Activated CD4-positive, alpha-beta memory T cell treated with anti-CD3 and anti-CD28 coated beads for 36 hours (primary cell): Measurements from ENCODE around the gene GALNT9. TPM values are rescaled to one million over a fixed set of nuclear protein-coding genes. Genes with fewer than 3 reads are reported as not detected.
A peak's percentile ranks its signal among the peaks of the same experiment; 100 is the strongest.
"Not testable (repeated sequence)": the region's sequence is repeated elsewhere in the genome, so short reads cannot be mapped to it uniquely, and the experiment has no call there.

Source experiments
- CTCF ChIA-PET: fragments of 350-600 bp; sonication (Branson Sonifier 250); formaldehyde crosslinking; loops from one replicate; lab custom pipeline; 2021; ENCODE audit warnings: antibody characterized with exemption, inconsistent platforms; lab: Charles Lee
- POLR2A ChIA-PET: fragments of 350-600 bp; sonication (Branson Sonifier 250); formaldehyde crosslinking; loops from one replicate; lab custom pipeline; 2021; ENCODE audit warnings: antibody characterized with exemption; lab: Charles Lee
- DNase-seq: peaks from one replicate; pipeline ENCODE4 v3.0.0-alpha.2; 2020
- H3K27ac Mint-ChIP-seq: one replicate; pipeline ENCODE4 v1.8.0; 2021; ENCODE audit warnings: mixed read lengths
- H3K27me3 Mint-ChIP-seq: one replicate; pipeline ENCODE4 v1.8.0; 2021; ENCODE audit warnings: mixed read lengths
- H3K36me3 Mint-ChIP-seq: one replicate; pipeline ENCODE4 v1.8.0; 2021; ENCODE audit warnings: mixed read lengths
- H3K4me1 Mint-ChIP-seq: one replicate; pipeline ENCODE4 v1.8.0; 2021; ENCODE audit warnings: low read depth, mixed read lengths
- H3K4me3 Mint-ChIP-seq: one replicate; pipeline ENCODE4 v1.8.0; 2021; ENCODE audit warnings: mild to moderate bottlenecking, mixed read lengths
- H3K9me3 Mint-ChIP-seq: one replicate; pipeline ENCODE4 v1.8.0; 2021; ENCODE audit warnings: mixed read lengths
- intact Hi-C: fragments of 100-400 bp; cut with micrococcal nuclease; formaldehyde crosslinking; loops from one replicate; pipeline ENCODE4 v1.15.1; 2023
- total RNA-seq, 2 experiments: library from RNA; stranded (reverse); gene quantifications; one replicate each; pipeline ENCODE4 v1.2.3, GENCODE V29; 2021

The GALNT9 gene
- total RNA-seq, 2 experiments from 2014 or later = 0.12 to 0.29 TPM

DNA sequence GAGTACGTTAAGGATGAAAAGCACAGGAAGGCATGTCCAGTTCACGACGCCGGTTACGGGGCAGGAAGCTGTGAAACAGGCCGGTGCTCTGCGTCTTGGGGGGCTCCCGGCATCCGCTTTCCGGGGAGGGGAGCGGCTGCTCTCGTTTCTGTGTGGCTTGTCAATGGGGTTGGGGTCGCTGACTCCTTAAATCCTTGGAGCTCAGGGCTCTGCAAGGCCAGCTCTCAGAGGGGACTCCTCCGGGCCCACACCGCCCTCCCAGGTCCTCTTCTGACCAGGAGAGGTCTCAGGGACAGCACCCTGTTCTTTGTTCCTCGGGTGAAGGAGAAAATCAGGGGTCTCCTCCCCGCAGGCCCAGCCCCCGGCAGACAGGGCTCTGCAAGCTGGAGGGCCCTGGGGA lies 78.1 kb downstream of the GALNT9 start:
- Mint-ChIP-seq H3K27me3 (peaks cover 1% of the 10 kb centered on the region), H3K9me3 (no peaks in the 10 kb centered on the region), H3K4me3 (no peak overlapping the region), H3K27ac (no peak overlapping the region), H3K36me3 (no peaks in the 10 kb centered on the region), H3K4me1 (no peaks in the 10 kb centered on the region)
- ChIA-PET CTCF (interaction anchor here (1.1 kb wide), 1 partner anchor 163 kb away, joined by 3 read pairs; no protein-coding TSS in a partner anchor), POLR2A (no interaction called here)
- intact Hi-C loops = no loop called here
- DNase-seq = no peak

- intact Hi-C loops = no loop called here
- no peak for DNase-seq
- H3K27ac Mint-ChIP-seq = no peak overlapping the region
- no peak overlapping the region for H3K4me3 Mint-ChIP-seq
- POLR2A ChIA-PET = no interaction called here
- CTCF ChIA-PET = no interaction called here
- H3K27me3 Mint-ChIP-seq = peaks cover 1% of the 10 kb centered on the region
- no peaks in the 10 kb centered on the region for H3K4me1 Mint-ChIP-seq
- H3K9me3 Mint-ChIP-seq = no peaks in the 10 kb centered on the region
- no peaks in the 10 kb centered on the region for H3K36me3 Mint-ChIP-seq
Measured at GRCh38 chr12:132250707-132251106, 78.7 kb downstream of the GALNT9 start.

GRCh38 chr12:132249689-132250478 lies 79.5 kb downstream of the GALNT9 start:
- peaks cover 1% of the 10 kb centered on the region for H3K27me3 Mint-ChIP-seq
- no peak for DNase-seq
- no peak overlapping the region for H3K4me3 Mint-ChIP-seq
- no peaks in the 10 kb centered on the region for H3K4me1 Mint-ChIP-seq
- no peaks in the 10 kb centered on the region for H3K9me3 Mint-ChIP-seq
- intact Hi-C loops = no loop called here
- no peaks in the 10 kb centered on the region for H3K36me3 Mint-ChIP-seq
- ChIA-PET CTCF (interaction anchor here (1.3 kb wide), 1 partner anchor 96 kb away, joined by 4 read pairs; no protein-coding TSS in a partner anchor), POLR2A (no interaction called here)
- H3K27ac Mint-ChIP-seq = no peak overlapping the region

GRCh38 chr12:132248453-132249167 lies 80.8 kb downstream of the GALNT9 start:
- peaks cover 1% of the 10 kb centered on the region for H3K27me3 Mint-ChIP-seq
- no peaks in the 10 kb centered on the region for H3K36me3 Mint-ChIP-seq
- intact Hi-C loops = no loop called here
- CTCF ChIA-PET = interaction anchor here (1.3 kb wide), 1 partner anchor 95 kb away, joined by 4 read pairs; no protein-coding TSS in a partner anchor
- peaks cover 2% of the 10 kb centered on the region for H3K4me1 Mint-ChIP-seq
- POLR2A ChIA-PET = no interaction called here
- no peak overlapping the region for H3K27ac Mint-ChIP-seq
- no peak for DNase-seq
- H3K4me3 Mint-ChIP-seq = no peak overlapping the region
- H3K9me3 Mint-ChIP-seq = no peaks in the 10 kb centered on the region

- POLR2A ChIA-PET = no interaction called here
- no peak overlapping the region for H3K27ac Mint-ChIP-seq
- H3K4me3 Mint-ChIP-seq = no peak overlapping the region
- no peaks in the 10 kb centered on the region for H3K36me3 Mint-ChIP-seq
- H3K4me1 Mint-ChIP-seq = peaks cover 5% of the 10 kb centered on the region
- no peaks in the 10 kb centered on the region for H3K9me3 Mint-ChIP-seq
- intact Hi-C loops = no loop called here
- DNase-seq = no peak
- peaks cover 1% of the 10 kb centered on the region for H3K27me3 Mint-ChIP-seq
- CTCF ChIA-PET = interaction anchor here (1.3 kb wide), 1 partner anchor 94 kb away, joined by 4 read pairs; no protein-coding TSS in a partner anchor
Measured at GRCh38 chr12:132247718-132248452, 81.5 kb downstream of the GALNT9 start.

- no peak for DNase-seq
- peaks cover 1% of the 10 kb centered on the region for H3K27me3 Mint-ChIP-seq
- H3K27ac Mint-ChIP-seq = no peak overlapping the region
- H3K4me1 Mint-ChIP-seq = peaks cover 5% of the 10 kb centered on the region
- H3K4me3 Mint-ChIP-seq = no peak overlapping the region
- intact Hi-C loops = no loop called here
- no peaks in the 10 kb centered on the region for H3K9me3 Mint-ChIP-seq
- ChIA-PET CTCF (no interaction called here), POLR2A (no interaction called here)
- no peaks in the 10 kb centered on the region for H3K36me3 Mint-ChIP-seq
Measured at GRCh38 chr12:132246997-132247717, 82.2 kb downstream of the GALNT9 start.

DNA sequence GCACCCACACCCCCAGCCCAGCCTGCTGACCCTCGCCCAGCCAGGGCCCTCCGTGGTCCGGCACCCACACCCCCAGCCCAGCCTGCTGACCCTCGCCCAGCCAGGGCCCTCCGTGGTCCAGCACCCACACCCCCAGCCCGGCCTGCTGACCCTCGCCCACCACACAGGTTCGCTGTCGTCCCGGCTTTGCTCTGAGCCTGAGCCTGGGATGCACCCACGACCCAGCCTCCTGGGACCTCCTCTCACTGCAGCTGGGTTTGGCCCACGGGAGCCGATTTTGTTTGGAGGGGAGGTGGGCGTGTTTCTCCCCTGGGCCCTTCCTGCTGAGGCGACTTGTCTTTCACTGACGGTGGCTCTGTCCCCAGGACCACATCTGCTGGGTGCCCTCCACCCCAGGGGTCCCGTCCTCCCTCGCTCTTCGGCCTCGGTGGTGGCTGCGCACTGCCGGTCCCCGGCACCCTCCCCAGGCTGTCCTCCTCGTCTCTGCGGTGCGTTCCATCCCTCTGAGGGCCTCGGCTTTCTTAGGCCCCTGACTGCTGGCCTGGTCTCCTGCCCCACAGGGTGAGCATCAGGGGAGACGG lies 83.8 kb downstream of the GALNT9 start:
- CTCF ChIA-PET = no interaction called here
- POLR2A ChIA-PET = no interaction called here
- no peak for DNase-seq
- H3K36me3 Mint-ChIP-seq = no peaks in the 10 kb centered on the region
- H3K4me3 Mint-ChIP-seq = no peak overlapping the region
- H3K27ac Mint-ChIP-seq = no peak overlapping the region
- peaks cover 1% of the 10 kb centered on the region for H3K27me3 Mint-ChIP-seq
- intact Hi-C loops = no loop called here
- peaks cover 5% of the 10 kb centered on the region for H3K4me1 Mint-ChIP-seq
- H3K9me3 Mint-ChIP-seq = no peaks in the 10 kb centered on the region

GRCh38 chr12:132244724-132245295 lies 84.6 kb downstream of the GALNT9 start:
- intact Hi-C loops = no loop called here
- no peak overlapping the region for H3K4me3 Mint-ChIP-seq
- H3K4me1 Mint-ChIP-seq = peaks cover 5% of the 10 kb centered on the region
- H3K27me3 Mint-ChIP-seq = peaks cover 1% of the 10 kb centered on the region
- H3K36me3 Mint-ChIP-seq = no peaks in the 10 kb centered on the region
- no peak overlapping the region for H3K27ac Mint-ChIP-seq
- POLR2A ChIA-PET = no interaction called here
- CTCF ChIA-PET = interaction anchor here (0.5 kb wide), 1 partner anchor 310 kb away, joined by 5 read pairs; no protein-coding TSS in a partner anchor
- H3K9me3 Mint-ChIP-seq = no peaks in the 10 kb centered on the region
- DNase-seq = no peak

GRCh38 chr12:132243596-132244310 lies 85.6 kb downstream of the GALNT9 start:
- intact Hi-C loops = no loop called here
- Mint-ChIP-seq H3K27me3 (peaks cover 1% of the 10 kb centered on the region), H3K36me3 (no peaks in the 10 kb centered on the region), H3K4me3 (no peak overlapping the region), H3K27ac (peak overlapping the region; percentile 4), H3K9me3 (no peaks in the 10 kb centered on the region), H3K4me1 (peaks cover 5% of the 10 kb centered on the region)
- ChIA-PET POLR2A (no interaction called here), CTCF (no interaction called here)
- no peak for DNase-seq

DNA sequence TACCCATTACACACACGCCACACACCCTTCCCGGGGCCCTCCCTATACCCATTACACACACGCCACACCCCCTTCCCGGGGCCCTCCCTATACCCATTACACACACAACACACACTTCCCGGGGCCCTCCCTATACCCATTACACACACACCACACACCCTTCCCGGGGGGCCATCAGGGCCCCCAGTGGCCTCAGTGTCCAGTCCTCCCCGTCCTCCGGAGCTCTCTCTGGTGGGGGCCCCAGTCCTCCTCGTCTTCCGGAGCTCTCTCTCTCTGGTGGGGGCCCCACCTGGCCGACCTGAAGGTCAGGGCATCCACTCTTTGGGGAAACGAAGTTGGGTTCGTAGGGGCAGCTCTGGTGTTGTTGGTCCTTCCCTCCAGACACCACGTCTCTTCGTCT lies 86.2 kb downstream of the GALNT9 start:
- DNase-seq = peak; percentile 22
- H3K4me1 Mint-ChIP-seq, H3K9me3 Mint-ChIP-seq, H3K36me3 Mint-ChIP-seq, CTCF ChIA-PET, H3K27ac Mint-ChIP-seq, POLR2A ChIA-PET, H3K4me3 Mint-ChIP-seq, H3K27me3 Mint-ChIP-seq, intact Hi-C loops: not testable (repeated sequence)

DNA sequence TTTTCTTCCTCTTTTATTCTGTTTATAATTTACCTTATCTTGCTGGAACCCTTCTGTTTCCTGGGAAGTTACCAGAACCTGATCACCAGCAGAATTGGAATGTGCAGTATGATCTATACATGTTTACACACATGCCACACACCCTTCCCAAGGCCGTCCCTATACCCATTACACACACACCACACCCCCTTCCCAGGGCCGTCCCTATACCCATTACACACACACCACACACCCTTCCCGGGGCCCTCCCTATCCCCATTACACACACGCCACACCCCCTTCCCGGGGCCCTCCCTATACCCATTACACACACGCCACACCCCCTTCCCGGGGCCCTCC lies 88.8 kb downstream of the GALNT9 start:
- H3K4me3 Mint-ChIP-seq, intact Hi-C loops, H3K4me1 Mint-ChIP-seq, CTCF ChIA-PET, H3K27ac Mint-ChIP-seq, H3K9me3 Mint-ChIP-seq, H3K36me3 Mint-ChIP-seq, POLR2A ChIA-PET, H3K27me3 Mint-ChIP-seq, DNase-seq: not testable (repeated sequence)
